Tibial nerve (tissue), 3 donors: ENCODE data around the gene ITPKB.

ENCODE experiments used
- CTCF ChIP-seq, 5 experiments: fragments of 200-600 bp in 3 of 5; fragments of 450-650 bp in 2 of 5; sonication (generic) in 3 of 5; IDR thresholded peaks; one replicate each; pipeline ENCODE4 v1.5.1; 2016 to 2019; ENCODE audit warnings: antibody characterized with exemption in 5 of 5, mild to moderate bottlenecking in 3 of 5, moderate library complexity in 2 of 5
- POLR2A ChIP-seq, 2 donors: fragments of 450-650 bp; IDR thresholded peaks; one replicate each; pipeline ENCODE4 v1.6.1; 2017; ENCODE audit warnings: antibody characterized with exemption in 2 of 2, mild to moderate bottlenecking in 2 of 2, moderate library complexity in 2 of 2

DNA sequence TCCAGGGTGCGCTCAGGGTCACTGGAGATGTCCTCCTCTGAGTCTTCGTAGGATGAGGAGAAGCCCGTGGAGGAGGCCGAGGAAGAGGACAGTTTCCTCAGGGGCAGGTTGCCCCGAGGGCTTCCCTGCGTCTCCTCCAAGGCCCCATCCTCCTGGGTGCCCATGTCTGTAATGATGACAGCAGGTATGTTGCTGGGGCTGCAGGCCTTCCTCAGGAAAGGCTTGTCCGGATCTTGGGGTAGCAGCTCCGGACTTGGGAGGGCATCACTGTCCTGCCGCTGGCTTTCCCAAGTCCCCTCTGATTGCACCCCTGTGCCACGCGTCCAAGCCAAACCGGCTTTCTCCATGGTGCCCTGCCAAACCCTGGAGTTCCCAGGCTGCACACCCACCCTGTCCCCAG lies 3.5 kb downstream of the ITPKB start:
- TF ChIP-seq CTCF (IDR thresholded peaks at IDR 0.05) (no peak), POLR2A (IDR thresholded peaks at IDR 0.05) (no peak)
